IPS-NIHi11 (cell line): ENCODE results near the gene TDRD1.
A peak's percentile ranks its signal among the peaks of the same experiment; 100 is the strongest.
"Not testable (repeated sequence)": the region's sequence is repeated elsewhere in the genome, so short reads cannot be mapped to it uniquely, and the experiment has no call there.

ENCODE experiments used
- DNase-seq: peaks from one replicate; pipeline ENCODE4 v3.0.0; 2012; ENCODE audit warnings: mixed read lengths, low spot score

The TDRD1 gene

GRCh38 chr10:114179148-114179547 is at the start of gene TDRD1:
TDRD1 (plus strand) TSS chr10:114179353; CDS start chr10:114187832, 8,479 bp downstream.
- no peak for DNase-seq

- DNase-seq = no peak
These were observed 48.1 kb upstream of the TDRD1 start for GRCh38 chr10:114131094-114131493.

GRCh38 chr10:114135476-114135875 is 43.7 kb upstream of the TDRD1 start:
- no peak for DNase-seq

GRCh38 chr10:114138581-114138980 is 40.6 kb upstream of the TDRD1 start:
- DNase-seq = no peak

GRCh38 chr10:114140036-114140435 is 39.1 kb upstream of the TDRD1 start:
- no peak for DNase-seq

- not testable (repeated sequence) for DNase-seq
These were observed 38.3 kb upstream of the TDRD1 start for GRCh38 chr10:114140827-114141226.

- no peak for DNase-seq
These were observed 37.1 kb upstream of the TDRD1 start for GRCh38 chr10:114142018-114142417.

GRCh38 chr10:114143160-114143559 is 36.0 kb upstream of the TDRD1 start:
- no peak for DNase-seq

GRCh38 chr10:114149476-114149875 is 29.7 kb upstream of the TDRD1 start:
- DNase-seq = not testable (repeated sequence)

- DNase-seq = no peak
These were observed 27.7 kb upstream of the TDRD1 start for GRCh38 chr10:114151486-114151885.

GRCh38 chr10:114151892-114152291 is 27.3 kb upstream of the TDRD1 start:
- DNase-seq = no peak

- no peak for DNase-seq
These were observed 21.2 kb upstream of the TDRD1 start for GRCh38 chr10:114157912-114158311.

GRCh38 chr10:114163062-114163461 is 16.1 kb upstream of the TDRD1 start:
- DNase-seq = no peak

GRCh38 chr10:114166043-114166442 is 13.1 kb upstream of the TDRD1 start:
- DNase-seq = peak; percentile 11

GRCh38 chr10:114166494-114166893 is 12.7 kb upstream of the TDRD1 start:
- DNase-seq = no peak

GRCh38 chr10:114167985-114168384 is 11.2 kb upstream of the TDRD1 start:
- no peak for DNase-seq

- no peak for DNase-seq
These were observed 10.6 kb upstream of the TDRD1 start for GRCh38 chr10:114168450-114169009.

GRCh38 chr10:114172216-114172615 is 6.9 kb upstream of the TDRD1 start:
- no peak for DNase-seq

- no peak for DNase-seq
These were observed 6.2 kb upstream of the TDRD1 start for GRCh38 chr10:114172776-114173602.

- peak; percentile 51 for DNase-seq
These were observed 5.6 kb upstream of the TDRD1 start for GRCh38 chr10:114173603-114173920.

- DNase-seq = peak; percentile 99
These were observed 5.0 kb upstream of the TDRD1 start, which contains the start of gene CCDC186 for GRCh38 chr10:114173921-114174694. CCDC186 (minus strand) TSS chr10:114174203; CDS start chr10:114163268, 10,935 bp downstream.

- peak; percentile 46 for DNase-seq
These were observed 4.4 kb upstream of the TDRD1 start for GRCh38 chr10:114174695-114175188.

GRCh38 chr10:114175667-114176066 is 3.5 kb upstream of the TDRD1 start:
- DNase-seq = no peak
